ENCODE measurements around the gene RALGDS.
A peak's percentile ranks its signal among the peaks of the same experiment; 100 is the strongest.

Gene RALGDS

GRCh38 chr9:133134388-133135145 is 13.5 kb upstream of the RALGDS start:
- DNase-seq, result no peak

GRCh38 chr9:133133681-133134387 is 12.8 kb upstream of the RALGDS start:
- DNase-seq, result no peak

DNA sequence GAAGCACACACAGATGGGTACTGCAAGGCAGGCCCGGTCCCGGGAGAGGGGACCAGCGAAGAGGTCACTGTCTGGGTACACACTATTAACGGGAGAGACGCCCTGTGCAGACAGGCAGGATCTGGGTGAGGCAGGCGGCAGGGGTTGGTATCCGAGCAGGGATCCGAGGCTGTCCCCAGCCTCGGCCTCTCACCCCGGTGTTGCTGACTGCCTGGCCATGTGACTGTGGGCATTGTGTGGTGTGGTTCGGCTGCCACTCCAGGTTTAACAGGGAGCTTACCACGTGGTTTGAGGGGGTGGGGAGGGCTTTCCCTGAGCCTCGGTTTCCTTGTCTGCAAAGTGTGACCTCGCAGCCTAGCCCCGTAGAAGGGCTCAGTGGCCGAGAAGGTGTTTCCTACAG is 11.1 kb upstream of the RALGDS start:
- DNase-seq, result no peak

DNA sequence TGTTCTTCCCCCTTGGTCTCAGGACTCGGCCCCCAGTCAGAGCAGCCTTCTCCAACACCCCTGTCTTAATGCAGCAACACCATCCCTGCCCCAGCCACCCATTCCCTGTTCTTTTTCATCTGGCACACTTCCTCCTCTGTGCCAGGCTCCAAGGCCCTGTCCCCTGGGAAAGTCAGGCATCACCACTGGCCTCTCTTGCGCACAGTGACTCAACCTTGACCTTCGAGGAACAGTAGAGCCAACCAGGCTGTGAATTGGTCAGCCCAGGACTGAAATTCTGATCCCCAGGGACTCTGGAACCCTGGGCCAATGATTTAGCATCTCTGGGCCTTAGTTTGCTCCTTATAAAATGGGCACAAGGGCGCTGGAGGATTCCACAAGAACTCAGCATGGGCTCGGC is 10.5 kb upstream of the RALGDS start:
- no peak for DNase-seq

GRCh38 chr9:133130685-133131244 is 9.7 kb upstream of the RALGDS start:
- DNase-seq, result no peak

GRCh38 chr9:133129001-133129795 is 8.2 kb upstream of the RALGDS start:
- DNase-seq, result no peak

GRCh38 chr9:133128152-133128551 is 7.1 kb upstream of the RALGDS start:
- DNase-seq, result no peak

- no peak for DNase-seq
Measured at GRCh38 chr9:133127340-133127981, 6.4 kb upstream of the RALGDS start.

GRCh38 chr9:133126697-133127339 is 5.8 kb upstream of the RALGDS start:
- peak in 1 of 2 experiments; percentile 40 for DNase-seq

DNA sequence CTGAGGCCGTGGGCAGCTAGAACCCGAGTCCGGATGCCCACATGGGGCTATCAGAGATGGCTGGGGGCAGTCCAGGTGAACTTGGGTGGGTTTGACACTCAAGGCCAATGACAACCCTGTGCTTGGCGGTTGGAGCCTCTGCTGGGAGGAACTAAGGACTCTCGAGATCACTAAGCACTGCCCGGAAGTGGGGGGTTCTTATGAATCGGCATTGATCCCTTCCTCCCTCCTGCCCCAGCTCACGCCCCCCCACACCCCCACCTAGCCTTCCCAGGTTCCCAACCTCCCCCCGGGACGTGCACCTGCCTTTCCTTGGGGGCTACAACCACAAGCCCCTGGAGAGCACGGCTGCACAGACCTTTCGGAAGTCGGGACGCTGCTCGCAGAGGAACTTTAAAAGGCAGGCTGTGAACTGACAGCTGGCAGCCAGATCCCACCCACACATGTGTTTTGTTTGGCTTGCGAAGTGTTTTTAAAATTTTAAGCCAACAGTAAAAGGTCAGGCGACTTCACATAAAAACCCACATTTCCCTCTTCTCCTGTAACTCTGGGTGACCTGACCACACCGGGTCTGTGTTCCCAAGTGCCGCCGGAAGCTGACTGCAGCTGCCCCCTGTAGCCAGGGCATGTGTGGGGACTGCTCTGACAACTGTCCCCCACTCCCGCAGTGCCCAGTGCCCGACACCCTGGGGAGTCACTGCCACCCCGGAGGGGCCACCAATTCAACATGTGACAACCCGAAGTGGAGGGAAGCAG is 5.1 kb upstream of the RALGDS start:
- no peak for DNase-seq

GRCh38 chr9:133124907-133125275 is 3.9 kb upstream of the RALGDS start:
- DNase-seq, result no peak

DNA sequence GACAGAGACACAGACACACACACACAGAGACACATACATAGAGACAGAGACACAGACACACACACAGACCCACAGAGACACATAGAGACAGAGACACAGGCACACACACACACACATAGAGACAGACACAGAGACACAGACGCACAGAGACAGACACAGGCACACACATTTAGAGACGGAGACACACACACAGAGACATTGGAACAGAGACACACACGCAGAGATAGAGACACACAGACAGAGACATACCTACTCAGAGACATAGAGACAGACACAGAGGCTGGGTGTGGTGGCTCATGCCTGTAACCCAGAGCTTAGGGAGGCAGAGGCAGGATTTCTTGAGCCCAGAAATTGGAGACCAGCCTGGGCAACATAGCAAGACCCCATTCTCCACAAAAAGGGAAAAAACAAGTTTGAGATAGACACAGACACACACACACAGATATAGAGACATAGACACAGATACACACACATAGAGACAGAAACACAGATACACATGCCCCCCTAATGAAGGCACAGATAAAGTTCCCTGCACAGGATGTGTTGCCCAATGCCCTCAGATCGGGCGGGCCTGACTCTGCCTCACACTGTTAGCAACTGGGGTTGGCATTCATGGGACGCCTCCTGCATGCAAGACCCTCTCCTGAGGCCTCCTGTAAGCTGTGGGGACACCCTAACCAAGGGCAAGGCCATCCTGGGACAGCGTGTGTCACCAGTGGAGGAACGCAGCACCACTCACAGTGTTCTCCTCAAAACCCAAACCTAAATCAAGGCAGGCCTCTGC is 3.3 kb upstream of the RALGDS start:
- no peak for DNase-seq

DNA sequence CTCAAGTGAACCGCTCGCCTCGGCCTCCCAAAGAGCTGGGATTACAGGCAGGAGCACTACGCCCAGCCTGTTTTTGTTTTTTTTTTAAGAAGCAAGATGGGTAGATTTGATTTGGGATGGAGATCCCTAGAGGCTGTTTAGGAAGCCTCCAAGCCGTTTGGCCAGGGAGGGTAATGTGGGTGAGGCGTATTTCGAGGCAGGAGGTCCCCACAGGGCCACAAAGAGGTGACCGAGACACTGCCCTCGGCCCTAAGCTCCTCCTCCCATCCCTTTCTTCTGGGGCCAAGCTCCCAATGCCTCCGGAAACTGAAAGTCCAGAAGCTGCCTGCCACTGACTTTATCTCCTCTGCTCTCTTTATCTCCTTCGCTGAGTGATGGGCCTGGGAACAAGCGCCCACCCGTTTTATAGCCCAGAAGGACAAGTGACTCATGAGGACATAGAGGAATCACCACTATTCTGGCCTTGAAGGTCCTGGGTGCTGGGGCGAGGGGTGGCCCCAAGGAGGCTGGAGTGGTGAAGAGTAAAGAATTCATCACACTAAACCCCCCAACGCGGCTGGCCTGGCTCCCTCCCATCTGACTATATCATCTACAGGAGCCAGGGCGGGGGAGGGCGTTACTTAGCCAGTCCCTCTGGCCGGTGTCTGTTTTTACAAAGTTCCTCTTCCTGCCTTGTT is 2.0 kb upstream of the RALGDS start:
- DNase-seq, result no peak

GRCh38 chr9:133122605-133122934 is 1.5 kb upstream of the RALGDS start:
- DNase-seq, result no peak

DNA sequence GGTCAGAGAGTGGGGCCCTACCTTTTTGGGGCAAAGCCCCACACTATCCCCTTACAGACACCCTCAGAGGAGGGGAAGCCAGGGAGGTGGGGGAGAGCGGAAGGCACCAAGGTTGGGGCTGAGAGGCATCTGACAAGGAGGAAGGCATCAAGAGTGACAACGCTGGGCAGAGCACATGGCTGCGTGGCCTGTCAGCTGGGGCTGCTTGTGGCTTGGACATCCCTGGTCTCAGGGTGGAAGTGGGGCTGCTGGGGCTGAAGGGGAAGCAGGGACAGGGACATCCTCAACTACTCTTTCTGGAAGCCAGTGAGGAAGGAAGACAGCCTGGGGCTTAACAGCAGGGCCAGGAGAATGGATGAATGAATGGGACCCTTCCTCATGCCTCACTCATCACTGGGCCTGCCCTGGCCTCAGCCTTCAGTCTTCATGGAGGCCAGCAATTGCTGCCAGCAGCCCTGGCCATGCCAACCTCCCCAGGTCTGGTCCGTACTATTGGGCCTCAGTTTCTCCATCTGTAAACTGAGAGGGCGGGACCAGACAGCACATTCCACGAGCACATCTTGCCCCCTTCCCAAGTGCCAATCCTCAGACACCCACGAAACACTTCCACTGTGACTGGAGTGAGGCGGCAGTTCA is 993 bp upstream of the RALGDS start:
- no peak for DNase-seq

- DNase-seq, result peak; percentile 58
Measured at GRCh38 chr9:133120501-133121197, 391 bp downstream of the RALGDS start.

- DNase-seq, result peak; percentile 78 to 81
Measured at GRCh38 chr9:133119846-133120500, 1.1 kb downstream of the RALGDS start.

GRCh38 chr9:133119103-133119845 is 1.8 kb downstream of the RALGDS start:
- peak; percentile 94 to 96 for DNase-seq
